A673 (cell line): ENCODE results near the gene ACRV1. TPM values are rescaled to one million over a fixed set of nuclear protein-coding genes. Genes with fewer than 3 reads are reported as not detected.

Source experiments
- BruUV-seq: library from RNA; stranded (reverse); fragments of 400-500 nt; replicated peaks from 2 replicates; lab custom pipeline; 2021; lab: Mats Ljungman, UMichigan
- CTCF ChIA-PET: fragments of 300-600 bp; sonication (Branson Sonifier 250); formaldehyde crosslinking; loops from one replicate; lab custom pipeline; 2022; ENCODE audit warnings: antibody characterized with exemption; lab: Charles Lee
- POLR2A ChIA-PET: fragments of 300-600 bp; sonication (Branson Sonifier 250); formaldehyde crosslinking; loops from one replicate; lab custom pipeline; 2022; ENCODE audit warnings: antibody characterized with exemption; ENCODE audit not compliant: low non-redundant PET; lab: Charles Lee
- DNase-seq: peaks from one replicate; pipeline ENCODE4 v3.0.0-alpha.2; 2015; ENCODE audit warnings: low spot score
- H3K27ac ChIP-seq: fragments of 200-600 bp; sonication (generic); 2 replicates; pipeline ENCODE4 v1.5.1; 2016; ENCODE audit warnings: mixed run types, low read depth, mild to moderate bottlenecking, mixed read lengths, antibody characterized with exemption, low read length; ENCODE audit not compliant: poor library complexity, severe bottlenecking
- H3K27me3 ChIP-seq: fragments of 200-600 bp; sonication (generic); replicated peaks from 2 replicates; pipeline ENCODE4 v1.6.1; 2017; ENCODE audit warnings: mixed run types, low read depth, mild to moderate bottlenecking, mixed read lengths, antibody characterized with exemption, low read length; ENCODE audit not compliant: insufficient read depth, poor library complexity
- H3K36me3 ChIP-seq: fragments of 200-600 bp; sonication (generic); 2 replicates; pipeline ENCODE4 v1.6.1; 2016; ENCODE audit warnings: mixed run types, mild to moderate bottlenecking, mixed read lengths, antibody characterized with exemption, low read length; ENCODE audit not compliant: insufficient read depth, poor library complexity, severe bottlenecking
- H3K4me1 ChIP-seq: fragments of 200-600 bp; sonication (generic); 2 replicates; pipeline ENCODE4 v1.6.1; 2017; ENCODE audit warnings: mixed run types, mild to moderate bottlenecking, mixed read lengths, antibody characterized with exemption, low read length; ENCODE audit not compliant: insufficient read depth, poor library complexity, severe bottlenecking
- H3K4me3 ChIP-seq: fragments of 200-600 bp; sonication (generic); 2 replicates; pipeline ENCODE4 v1.5.1; 2016; ENCODE audit warnings: low read depth, mixed run types, mild to moderate bottlenecking, mixed read lengths, low read length; ENCODE audit not compliant: poor library complexity, severe bottlenecking
- H3K9me3 ChIP-seq: fragments of 200-600 bp; sonication (generic); 2 replicates; pipeline ENCODE4 v1.6.1; 2016; ENCODE audit warnings: mixed run types, low read depth, mild to moderate bottlenecking, mixed read lengths, antibody characterized with exemption, low read length; ENCODE audit not compliant: poor library complexity, severe bottlenecking
- EZH2 ChIP-seq: fragments of 200-600 bp; sonication (generic); IDR thresholded peaks from 2 replicates; pipeline ENCODE4 v1.6.1; 2017; ENCODE audit warnings: borderline replicate concordance, low read depth, mild to moderate bottlenecking, mixed read lengths, antibody characterized with exemption, low read length; ENCODE audit not compliant: poor library complexity, severe bottlenecking
- intact Hi-C: fragments of 100-400 bp; cut with micrococcal nuclease; formaldehyde crosslinking; loops from one replicate; pipeline ENCODE4 v1.10.0; 2022; ENCODE audit not compliant: unreplicated experiment
- total RNA-seq: library from RNA; stranded (reverse); gene quantifications from 2 replicates; pipeline ENCODE4 v1.2.3, GENCODE V29; 2021
- TF ChIP-seq, protein P1 (sequence below): fragments of 300-800, 200-600 bp; sonication (generic); conservative IDR thresholded peaks from 2 replicates; pipeline ENCODE4 v1.5.1; 2017; ENCODE audit warnings: low read depth, mild to moderate bottlenecking, antibody characterized with exemption, low read length, moderate library complexity, mixed read lengths

The ACRV1 gene
- total RNA-seq, 1 experiment from 2014 or later, result not detected

DNA sequence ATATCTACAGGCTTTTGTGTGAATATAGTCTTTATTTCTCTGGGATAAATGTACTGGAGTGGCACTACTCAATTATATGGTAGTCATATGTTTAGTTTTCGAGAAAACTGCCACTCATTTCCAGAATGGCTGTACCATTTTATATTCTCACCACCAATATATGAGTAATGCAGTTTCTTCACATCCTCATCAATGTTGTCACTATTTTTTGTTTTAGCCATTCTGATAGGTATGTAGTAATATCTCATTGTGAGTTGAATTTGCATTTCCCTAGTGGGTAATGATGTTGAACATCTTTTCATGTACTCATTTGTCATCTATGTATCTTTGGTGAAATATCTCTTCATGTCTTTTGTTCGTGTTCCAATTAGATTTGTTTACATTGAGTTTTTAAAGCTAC lies 18.0 kb downstream of the ACRV1 start:
- intact Hi-C loops, result no loop called here
- POLR2A ChIA-PET, result no interaction called here

DNA sequence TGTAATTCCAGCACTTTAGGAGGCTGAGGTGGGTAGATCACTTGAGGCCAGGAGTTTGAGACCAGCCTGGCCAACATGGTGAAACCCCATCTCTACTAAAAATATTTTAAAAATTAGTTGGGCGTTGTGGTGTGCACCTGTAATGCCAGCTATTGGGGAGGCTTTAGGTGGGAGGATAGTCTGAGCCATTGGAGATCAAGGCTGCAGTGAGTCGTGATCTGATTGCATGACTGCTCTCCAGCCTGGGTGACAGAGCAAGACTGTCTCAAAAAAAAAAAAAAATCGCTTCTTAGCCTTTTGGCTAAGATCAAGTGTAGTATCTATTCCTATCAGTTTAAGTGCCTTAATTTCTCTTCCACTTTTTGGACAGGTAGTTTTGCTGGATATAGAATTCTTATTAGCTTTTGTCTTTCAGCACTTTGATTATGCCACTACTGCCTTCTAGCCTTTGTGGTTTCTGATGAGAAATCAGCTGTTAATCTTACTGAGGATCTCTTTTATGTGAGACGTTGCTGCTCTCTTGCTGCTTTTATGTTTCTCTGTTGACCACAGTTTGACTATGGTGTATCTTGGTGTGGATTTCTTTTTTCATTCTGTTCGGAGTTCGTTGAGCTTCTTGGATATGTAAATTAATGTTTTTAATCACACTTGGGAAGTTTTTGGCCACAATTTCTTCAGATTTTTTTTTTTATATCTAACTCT lies 31.0 kb downstream of the ACRV1 start:
- Histone ChIP-seq H3K4me1 (no peaks in the 10 kb centered on the region), H3K27ac (no peak overlapping the region), H3K27me3 (no peaks in the 10 kb centered on the region), H3K4me3 (no peak overlapping the region), H3K36me3 (peaks cover 90% of the 10 kb centered on the region), H3K9me3 (no peaks in the 10 kb centered on the region)
- ChIA-PET POLR2A (no interaction called here), CTCF (no interaction called here)
- no TSS peak for BruUV-seq
- intact Hi-C loops, result no loop called here
- TF ChIP-seq, protein P1, sequence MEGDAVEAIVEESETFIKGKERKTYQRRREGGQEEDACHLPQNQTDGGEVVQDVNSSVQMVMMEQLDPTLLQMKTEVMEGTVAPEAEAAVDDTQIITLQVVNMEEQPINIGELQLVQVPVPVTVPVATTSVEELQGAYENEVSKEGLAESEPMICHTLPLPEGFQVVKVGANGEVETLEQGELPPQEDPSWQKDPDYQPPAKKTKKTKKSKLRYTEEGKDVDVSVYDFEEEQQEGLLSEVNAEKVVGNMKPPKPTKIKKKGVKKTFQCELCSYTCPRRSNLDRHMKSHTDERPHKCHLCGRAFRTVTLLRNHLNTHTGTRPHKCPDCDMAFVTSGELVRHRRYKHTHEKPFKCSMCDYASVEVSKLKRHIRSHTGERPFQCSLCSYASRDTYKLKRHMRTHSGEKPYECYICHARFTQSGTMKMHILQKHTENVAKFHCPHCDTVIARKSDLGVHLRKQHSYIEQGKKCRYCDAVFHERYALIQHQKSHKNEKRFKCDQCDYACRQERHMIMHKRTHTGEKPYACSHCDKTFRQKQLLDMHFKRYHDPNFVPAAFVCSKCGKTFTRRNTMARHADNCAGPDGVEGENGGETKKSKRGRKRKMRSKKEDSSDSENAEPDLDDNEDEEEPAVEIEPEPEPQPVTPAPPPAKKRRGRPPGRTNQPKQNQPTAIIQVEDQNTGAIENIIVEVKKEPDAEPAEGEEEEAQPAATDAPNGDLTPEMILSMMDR, result no peak
- DNase-seq, result no peak

More for the DNA sequence above, 18.0 kb downstream of the ACRV1 start:
- H3K4me3 ChIP-seq, result no peak overlapping the region
- H3K27ac ChIP-seq, result no peak overlapping the region
- peaks cover 13% of the 10 kb centered on the region for H3K9me3 ChIP-seq
- no peak for DNase-seq
- no peaks in the 10 kb centered on the region for H3K4me1 ChIP-seq
- CTCF ChIA-PET, result no interaction called here
- TF ChIP-seq EZH2, result no peak
- TF ChIP-seq, protein P1, result no peak
- H3K27me3 ChIP-seq, result no peaks in the 10 kb centered on the region
- no TSS peak for BruUV-seq
- peaks cover 59% of the 10 kb centered on the region for H3K36me3 ChIP-seq

DNA sequence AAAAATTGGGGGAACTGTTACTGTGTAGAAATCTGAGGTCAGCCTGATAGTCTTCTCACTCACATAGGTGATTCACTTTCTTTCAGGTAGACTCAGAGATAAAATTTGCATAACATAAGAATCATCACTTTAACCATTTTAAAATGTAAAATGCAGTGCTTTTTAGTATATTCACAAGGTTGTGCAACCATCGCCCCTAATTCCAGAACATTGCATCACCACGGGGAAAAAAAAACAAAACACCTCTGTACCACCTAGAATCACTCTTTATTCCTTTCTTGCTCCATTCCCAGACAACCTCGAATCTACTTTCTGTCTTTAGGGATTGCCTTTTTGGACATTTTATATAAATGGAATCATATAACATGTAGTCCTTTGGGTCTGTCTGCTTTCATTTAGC lies 34.8 kb downstream of the ACRV1 start:
- no peaks in the 10 kb centered on the region for H3K27me3 ChIP-seq
- CTCF ChIA-PET, result no interaction called here
- H3K27ac ChIP-seq, result no peak overlapping the region
- no TSS peak for BruUV-seq
- H3K9me3 ChIP-seq, result no peaks in the 10 kb centered on the region
- TF ChIP-seq EZH2, result no peak
- TF ChIP-seq, protein P1, result no peak
- no peak overlapping the region for H3K4me3 ChIP-seq
- H3K36me3 ChIP-seq, result peaks cover 92% of the 10 kb centered on the region
- H3K4me1 ChIP-seq, result no peaks in the 10 kb centered on the region
- DNase-seq, result no peak
- POLR2A ChIA-PET, result no interaction called here
- intact Hi-C loops, result no loop called here
